ENCODE results near the gene PIBF1. TPM values are rescaled to one million over a fixed set of nuclear protein-coding genes. Genes with fewer than 3 reads are reported as not detected.
A peak's percentile ranks its signal among the peaks of the same experiment; 100 is the strongest.

The PIBF1 gene
- total RNA-seq, 3 donors from 2014 or later, result 21.6 to 22.0 (median 21.7) TPM

DNA sequence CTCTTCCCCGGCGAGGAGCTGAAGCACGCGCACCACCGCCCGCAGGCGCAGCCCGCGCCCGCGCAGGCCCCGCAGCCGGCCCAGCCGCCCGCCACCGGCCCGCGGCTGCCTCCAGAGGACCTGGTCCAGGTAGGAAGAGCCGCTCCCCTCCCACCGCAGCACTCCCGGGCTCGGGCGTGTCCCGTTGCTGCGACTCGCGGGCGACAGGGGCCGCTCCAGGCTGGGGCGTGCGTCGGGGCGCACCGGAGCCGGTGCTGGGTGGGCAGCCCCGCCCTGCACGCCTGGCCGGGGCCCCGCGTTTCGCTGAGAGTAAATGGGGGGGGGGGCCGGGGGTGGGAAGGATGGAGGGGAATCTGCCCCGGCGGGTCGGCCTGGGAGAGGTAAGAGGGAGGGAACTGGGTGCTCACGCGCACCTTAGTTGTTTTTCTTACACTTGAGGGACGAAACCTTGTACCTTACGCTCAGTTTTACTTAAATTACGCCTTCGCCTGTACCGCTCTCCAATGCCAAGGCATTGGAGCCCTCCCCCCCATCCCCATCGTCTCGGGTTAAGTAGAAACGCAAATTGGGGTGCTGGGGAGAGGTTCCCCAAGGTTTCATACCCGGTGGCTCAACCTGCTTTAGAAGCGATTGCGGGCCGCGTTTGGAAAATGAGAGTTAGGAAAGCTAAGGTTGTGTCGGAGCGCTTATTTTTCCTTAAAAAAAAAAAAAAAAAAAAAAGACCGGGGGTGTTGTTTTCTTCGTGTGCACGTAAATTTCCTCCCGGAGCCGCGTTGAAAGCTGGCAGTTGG, 277.7 kb downstream of the PIBF1 start:
- H3K36me3 Mint-ChIP-seq (ENCODE audit: insufficient read depth), result no peaks in the 10 kb centered on the region
- ATAC-seq (peak; percentile 47 to 52), DNase-seq (peak; percentile 22)
- H3K4me3 Mint-ChIP-seq, result peak overlapping the region; percentile 77
- peaks cover 18% of the 10 kb centered on the region for H3K4me1 Mint-ChIP-seq (ENCODE audit: low read depth)
- no peaks in the 10 kb centered on the region for H3K9me3 Mint-ChIP-seq
- peaks cover 26% of the 10 kb centered on the region for H3K27me3 Mint-ChIP-seq (ENCODE audit: low read depth)

DNA sequence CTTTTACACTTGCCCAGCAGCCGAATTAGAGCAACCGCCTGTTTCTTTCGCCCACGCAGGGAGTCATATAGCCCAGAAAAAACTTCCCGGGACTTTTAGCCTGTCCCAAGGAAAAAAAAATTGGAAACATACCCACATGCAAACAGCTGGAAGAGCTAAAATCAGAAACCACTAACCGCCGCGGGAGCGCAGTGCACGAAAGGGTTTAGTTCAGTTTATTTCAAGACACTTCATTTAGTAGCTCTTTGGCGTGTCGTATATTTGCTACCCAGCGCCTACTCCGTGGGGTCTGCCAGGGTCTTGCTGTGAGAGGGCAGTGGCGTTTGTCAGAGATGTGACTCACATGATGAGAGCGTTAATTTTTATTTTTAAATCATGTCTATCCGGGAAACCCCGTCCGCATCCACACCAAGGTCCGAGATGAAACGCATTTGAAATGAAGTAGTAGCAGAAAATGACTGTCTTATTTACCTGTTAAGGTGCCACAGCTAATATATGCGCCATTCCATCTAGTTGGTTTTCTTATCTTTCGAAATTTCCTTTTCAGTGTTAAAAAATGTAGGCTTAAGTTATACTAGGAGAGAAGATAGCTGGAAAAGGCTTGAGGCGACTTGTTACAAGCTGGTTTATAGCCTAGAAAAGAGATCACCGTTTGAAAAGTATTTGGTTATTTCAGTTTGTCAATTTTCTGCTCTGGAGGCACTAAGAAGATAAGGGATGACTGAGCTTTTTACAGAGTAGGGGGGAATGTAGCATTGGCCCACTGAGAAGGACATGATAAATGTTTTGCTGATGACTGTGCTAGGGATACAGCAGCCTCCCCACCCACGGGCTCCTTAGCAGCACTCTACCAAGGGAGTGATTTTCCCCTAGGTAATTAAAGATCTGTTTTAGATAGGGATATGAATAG, 278.6 kb downstream of the PIBF1 start:
- H3K27me3 Mint-ChIP-seq (ENCODE audit: low read depth), result peaks cover 24% of the 10 kb centered on the region
- no peak for DNase-seq

DNA sequence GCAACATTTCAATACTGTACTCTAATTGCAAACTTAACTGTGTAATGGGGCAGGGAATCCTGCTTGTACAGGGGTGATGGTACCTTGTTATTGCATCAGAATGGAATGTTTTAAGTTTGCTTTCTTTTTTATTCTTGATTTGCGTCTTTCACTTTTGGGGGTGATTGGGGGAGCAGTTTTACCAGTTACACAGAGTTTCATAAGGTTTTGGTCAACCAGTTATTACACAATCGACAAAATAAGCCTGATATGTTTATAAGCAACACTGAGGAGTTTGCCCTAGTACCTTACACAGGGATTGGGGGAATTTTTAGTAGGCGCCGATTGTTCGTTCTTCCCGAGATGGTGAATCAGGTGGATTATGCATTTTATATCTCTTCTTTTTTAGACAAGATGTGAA, 279.5 kb downstream of the PIBF1 start:
- no peak for ATAC-seq
- Mint-ChIP-seq H3K4me3 (no peak overlapping the region), H3K36me3 (ENCODE audit: insufficient read depth) (no peaks in the 10 kb centered on the region), H3K4me1 (ENCODE audit: low read depth) (peaks cover 18% of the 10 kb centered on the region), H3K27me3 (ENCODE audit: low read depth) (peaks cover 14% of the 10 kb centered on the region), H3K9me3 (no peaks in the 10 kb centered on the region)
- no peak for DNase-seq

More for the DNA sequence above, 278.6 kb downstream of the PIBF1 start:
- Mint-ChIP-seq H3K9me3 (no peaks in the 10 kb centered on the region), H3K4me1 (ENCODE audit: low read depth) (peaks cover 18% of the 10 kb centered on the region), H3K4me3 (peak overlapping the region; percentile 77), H3K36me3 (ENCODE audit: insufficient read depth) (no peaks in the 10 kb centered on the region)
- ATAC-seq, result no peak

DNA sequence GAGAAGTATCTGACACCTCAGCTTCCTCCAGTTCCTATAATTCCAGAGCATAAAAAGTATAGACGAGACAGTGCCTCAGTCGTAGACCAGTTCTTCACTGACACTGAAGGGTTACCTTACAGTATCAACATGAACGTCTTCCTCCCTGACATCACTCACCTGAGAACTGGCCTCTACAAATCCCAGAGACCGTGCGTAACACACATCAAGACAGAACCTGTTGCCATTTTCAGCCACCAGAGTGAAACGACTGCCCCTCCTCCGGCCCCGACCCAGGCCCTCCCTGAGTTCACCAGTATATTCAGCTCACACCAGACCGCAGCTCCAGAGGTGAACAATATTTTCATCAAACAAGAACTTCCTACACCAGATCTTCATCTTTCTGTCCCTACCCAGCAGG, 279.9 kb downstream of the PIBF1 start:
- Mint-ChIP-seq H3K36me3 (ENCODE audit: insufficient read depth) (no peaks in the 10 kb centered on the region), H3K9me3 (no peaks in the 10 kb centered on the region), H3K27me3 (ENCODE audit: low read depth) (peaks cover 12% of the 10 kb centered on the region), H3K4me3 (no peak overlapping the region), H3K4me1 (ENCODE audit: low read depth) (peaks cover 18% of the 10 kb centered on the region)
- no peak for DNase-seq
- ATAC-seq, result no peak

DNA sequence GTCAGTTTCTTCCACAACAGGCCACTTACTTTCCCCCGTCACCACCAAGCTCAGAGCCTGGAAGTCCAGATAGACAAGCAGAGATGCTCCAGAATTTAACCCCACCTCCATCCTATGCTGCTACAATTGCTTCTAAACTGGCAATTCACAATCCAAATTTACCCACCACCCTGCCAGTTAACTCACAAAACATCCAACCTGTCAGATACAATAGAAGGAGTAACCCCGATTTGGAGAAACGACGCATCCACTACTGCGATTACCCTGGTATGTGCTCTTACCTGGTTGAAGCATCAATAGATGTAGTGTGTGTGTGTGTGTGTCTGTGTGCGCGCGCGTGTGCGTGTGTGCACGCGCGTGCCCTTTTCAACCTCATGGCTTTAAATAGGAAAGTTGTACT, 280.5 kb downstream of the PIBF1 start:
- Mint-ChIP-seq H3K36me3 (ENCODE audit: insufficient read depth) (no peaks in the 10 kb centered on the region), H3K4me3 (no peak overlapping the region), H3K27me3 (ENCODE audit: low read depth) (peaks cover 9% of the 10 kb centered on the region), H3K9me3 (no peaks in the 10 kb centered on the region), H3K4me1 (ENCODE audit: low read depth) (peaks cover 18% of the 10 kb centered on the region)
- ATAC-seq, result no peak
- DNase-seq, result no peak

DNA sequence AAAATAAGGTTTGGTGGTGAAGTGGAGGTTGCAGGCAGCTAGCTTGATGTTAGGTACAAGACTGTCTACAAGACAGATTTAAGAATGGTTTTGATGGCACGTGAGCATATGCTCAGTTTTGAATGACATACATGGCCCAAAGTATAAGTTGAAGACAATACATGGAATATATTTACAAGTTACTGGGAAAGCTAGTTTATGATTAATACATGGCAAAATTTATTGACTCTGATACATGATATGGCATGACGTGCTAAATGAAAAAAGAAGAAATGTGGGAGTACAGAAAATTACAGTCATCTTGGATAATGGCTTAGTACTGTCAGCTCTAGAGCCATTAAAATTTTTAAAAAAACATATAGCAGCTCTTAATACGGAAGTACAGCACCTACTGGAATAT, 281.2 kb downstream of the PIBF1 start:
- Mint-ChIP-seq H3K4me1 (ENCODE audit: low read depth) (peaks cover 17% of the 10 kb centered on the region), H3K9me3 (no peaks in the 10 kb centered on the region), H3K36me3 (ENCODE audit: insufficient read depth) (peaks cover 2% of the 10 kb centered on the region), H3K4me3 (no peak overlapping the region), H3K27me3 (ENCODE audit: low read depth) (peaks cover 5% of the 10 kb centered on the region)
- ATAC-seq (no peak), DNase-seq (no peak)

DNA sequence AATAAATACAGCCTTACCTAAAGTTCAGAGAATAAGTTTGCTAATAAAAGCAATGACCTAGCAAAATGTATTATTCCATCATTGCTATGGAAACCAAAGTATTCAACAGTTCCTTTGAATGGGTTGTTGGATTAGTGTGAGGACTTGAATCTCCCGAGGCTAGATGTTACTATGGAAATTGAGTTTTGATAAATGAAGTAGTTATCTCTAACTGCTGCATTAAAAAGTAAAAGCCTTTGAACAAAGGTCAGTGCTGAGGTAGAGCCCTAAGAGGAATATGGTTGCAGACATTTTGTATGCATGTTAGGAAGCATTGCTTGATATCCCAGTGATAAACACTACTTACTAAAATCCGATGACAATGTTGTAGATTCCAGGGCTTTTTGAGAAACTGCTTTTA, 283.1 kb downstream of the PIBF1 start:
- no peak overlapping the region for H3K4me3 Mint-ChIP-seq
- peaks cover 9% of the 10 kb centered on the region for H3K4me1 Mint-ChIP-seq (ENCODE audit: low read depth)
- no peak for ATAC-seq
- H3K9me3 Mint-ChIP-seq, result no peaks in the 10 kb centered on the region
- H3K36me3 Mint-ChIP-seq (ENCODE audit: insufficient read depth), result peaks cover 2% of the 10 kb centered on the region
- peaks cover 2% of the 10 kb centered on the region for H3K27me3 Mint-ChIP-seq (ENCODE audit: low read depth)
- DNase-seq, result no peak

DNA sequence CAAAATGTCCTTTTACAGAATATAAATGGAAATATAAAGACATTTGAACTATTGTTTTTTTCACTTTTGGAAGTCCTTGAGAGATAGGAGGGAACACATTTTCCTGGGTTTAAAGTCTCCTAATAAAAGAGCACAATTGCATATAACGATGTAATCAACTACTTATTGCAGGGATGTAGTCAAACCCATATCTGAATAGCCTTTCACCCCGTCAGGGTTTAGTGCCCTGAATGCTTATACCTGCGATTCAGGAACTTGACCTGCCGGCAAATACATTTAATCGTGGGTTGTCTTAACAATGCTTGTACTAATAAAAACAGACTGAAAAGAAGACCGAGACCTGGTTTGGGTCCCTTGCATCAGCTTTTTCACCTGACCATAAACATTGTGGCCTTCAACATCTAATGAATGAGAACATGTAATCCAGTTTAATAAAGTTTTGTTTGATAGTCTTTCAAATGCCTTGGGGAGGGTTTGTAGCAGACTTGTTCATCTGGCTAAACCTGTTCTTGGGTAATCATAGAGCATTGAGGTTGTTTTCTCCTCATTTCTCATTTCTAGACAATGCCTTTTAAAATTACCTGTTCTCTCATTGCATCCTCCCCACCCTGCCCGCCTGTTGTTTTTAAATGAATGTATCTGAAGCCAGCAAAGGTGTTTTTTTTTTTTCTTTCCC, 283.9 kb downstream of the PIBF1 start:
- DNase-seq (no peak), ATAC-seq (no peak)
- peaks cover 2% of the 10 kb centered on the region for H3K36me3 Mint-ChIP-seq (ENCODE audit: insufficient read depth)
- H3K27me3 Mint-ChIP-seq (ENCODE audit: low read depth), result no peaks in the 10 kb centered on the region
- peaks cover 1% of the 10 kb centered on the region for H3K4me1 Mint-ChIP-seq (ENCODE audit: low read depth)
- no peaks in the 10 kb centered on the region for H3K9me3 Mint-ChIP-seq
- no peak overlapping the region for H3K4me3 Mint-ChIP-seq

Other genes starting within 250 kb of the PIBF1 start
- 10 to 100 TPM; 21.9 to 25.4 (median 24.8) TPM for gene MZT1, start 54.5 kb upstream of the PIBF1 start, total RNA-seq
- 10 to 100 TPM in 1 of 3 donors, 1 to 10 TPM in 2; 7.6 to 11.1 (median 8.1) TPM for gene BORA, start 54.2 kb upstream of the PIBF1 start, total RNA-seq
- gene DIS3, start 233 bp upstream of the PIBF1 start, total RNA-seq, result 10 to 100 TPM; 86.1 to 88.6 (median 87.9) TPM

All from activated T-cell treated with anti-CD3 and anti-CD28 coated beads, Interleukin-2, amount 50 U/mL, for 4 hours (primary cell).